Astrocyte of the hippocampus (primary cell): ENCODE measurements around the gene TMEM97.

Experiments used
- DNase-seq: peaks from one replicate; pipeline ENCODE4 v3.0.0; 2011; ENCODE audit warnings: low read depth, low spot score

TMEM97 gene

DNA sequence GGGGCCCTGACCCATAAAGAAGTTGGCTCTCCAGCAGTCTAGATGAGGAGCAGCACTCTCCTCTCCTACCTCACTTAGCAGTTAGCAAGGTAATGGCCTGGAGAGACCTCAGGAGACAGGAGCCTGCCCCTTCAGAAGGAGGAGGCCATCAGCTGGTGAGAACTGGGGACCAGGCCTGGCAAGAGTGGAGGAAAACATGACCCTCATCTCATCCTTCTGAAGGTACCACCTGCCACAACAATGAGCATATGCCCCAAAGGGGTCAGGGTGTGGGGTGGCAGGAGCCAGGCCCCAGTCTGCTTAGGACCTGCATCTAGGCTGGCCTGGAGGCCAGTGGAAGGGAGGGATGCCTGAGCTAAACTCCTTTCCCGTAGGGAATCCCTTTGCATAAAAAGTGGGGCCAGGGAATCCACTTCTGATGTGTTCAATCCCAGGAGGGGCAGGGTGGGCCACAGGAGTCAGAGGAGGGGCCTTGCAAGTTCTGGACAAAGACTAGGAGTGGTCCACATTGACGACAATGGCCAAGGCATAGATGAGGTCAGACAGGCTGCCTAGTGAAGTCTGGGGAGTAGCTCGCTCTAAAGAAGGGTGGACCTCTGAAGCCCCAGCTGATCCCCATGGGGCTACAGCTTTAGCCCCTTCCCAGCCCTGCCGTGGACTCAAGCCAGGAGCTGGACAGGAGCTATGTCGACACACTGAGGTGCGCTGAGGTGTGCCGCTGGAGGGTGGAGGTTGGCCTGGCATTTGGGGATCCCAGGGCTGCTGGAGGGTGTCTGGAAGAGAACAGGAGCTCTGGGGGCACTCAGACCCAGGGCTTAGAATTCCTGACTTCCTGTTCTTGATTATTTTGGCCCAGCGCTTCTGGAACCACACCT lies 45.0 kb downstream of the TMEM97 start:
- no peak for DNase-seq

DNA sequence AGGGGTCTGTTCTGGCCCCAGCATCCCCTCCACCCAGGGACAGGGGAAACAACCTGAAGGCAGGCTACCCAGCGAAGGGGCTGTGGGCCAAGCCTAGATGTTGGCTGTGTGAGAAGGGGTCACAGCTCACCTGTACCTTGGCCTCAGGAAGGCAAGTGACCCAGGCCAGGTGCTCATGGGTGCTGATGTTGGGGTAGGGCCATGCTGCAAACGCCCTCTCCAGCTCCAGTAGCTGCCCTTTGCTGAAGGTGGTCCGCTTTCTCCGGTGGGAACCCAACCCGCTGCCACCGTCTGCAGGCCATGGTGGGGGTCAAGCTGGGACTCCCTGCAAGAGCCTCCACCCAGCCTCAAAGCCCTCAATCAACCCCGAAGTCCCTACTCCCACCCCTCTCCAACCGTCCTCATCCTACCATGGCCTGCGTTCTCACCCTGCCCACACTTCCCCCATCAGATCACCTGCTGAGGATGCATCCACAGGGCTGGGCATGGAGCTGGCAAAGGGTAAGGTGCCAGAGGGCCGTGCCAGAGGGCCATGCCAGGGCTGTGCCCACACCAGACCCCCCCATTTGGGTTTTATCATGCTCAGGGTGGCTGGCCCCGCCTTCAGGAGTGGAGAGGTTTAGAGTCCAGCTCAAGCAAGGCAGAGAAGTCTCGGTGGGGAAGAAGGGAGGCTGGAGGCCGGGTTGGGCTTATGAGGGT lies 45.8 kb downstream of the TMEM97 start, which contains the start of gene SEBOX:
SEBOX (minus strand) TSS at position 535 of the 699 bp plus-strand sequence; CDS start at position 487, 48 bp downstream.
- no peak for DNase-seq

DNA sequence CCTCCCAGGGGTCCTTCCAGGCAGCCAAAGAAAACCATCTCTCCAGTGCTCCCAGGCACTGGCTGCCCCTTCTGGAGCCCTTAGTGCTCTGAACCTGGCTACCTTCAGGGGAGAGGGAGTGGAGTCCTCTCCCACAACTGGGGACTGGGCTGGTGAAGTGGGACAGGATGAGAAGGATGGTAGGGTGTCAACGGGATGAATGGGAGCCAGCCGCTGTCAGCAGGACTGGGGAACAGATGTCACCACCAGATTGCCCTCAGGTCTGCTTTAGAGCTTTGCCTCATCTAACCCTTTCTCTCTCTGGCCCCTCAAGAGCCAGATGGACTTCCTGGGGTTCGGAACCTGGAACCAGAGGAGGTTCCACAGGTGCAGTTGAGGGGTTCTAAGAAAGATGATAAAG lies 46.5 kb downstream of the TMEM97 start:
- DNase-seq = no peak

DNA sequence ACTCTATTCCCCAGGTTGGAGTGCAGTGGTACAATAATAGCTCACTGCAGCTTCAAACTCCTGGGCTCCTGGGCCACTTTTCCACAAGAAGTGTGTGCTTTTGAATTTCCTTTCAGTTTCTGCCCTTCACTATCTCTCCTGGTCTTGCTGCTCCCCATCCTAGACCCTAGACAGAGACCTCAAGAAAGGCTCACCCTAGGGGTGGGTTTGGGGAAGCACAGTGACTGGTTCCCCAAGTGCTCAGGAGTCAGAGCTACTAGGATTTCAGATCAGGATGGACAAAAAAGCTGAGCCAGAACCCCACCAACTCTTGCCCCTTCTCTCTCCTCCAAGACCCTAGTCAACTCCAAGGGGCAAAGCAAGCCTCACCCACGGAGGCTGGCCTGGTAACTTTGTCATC lies 47.6 kb downstream of the TMEM97 start:
- no peak for DNase-seq

DNA sequence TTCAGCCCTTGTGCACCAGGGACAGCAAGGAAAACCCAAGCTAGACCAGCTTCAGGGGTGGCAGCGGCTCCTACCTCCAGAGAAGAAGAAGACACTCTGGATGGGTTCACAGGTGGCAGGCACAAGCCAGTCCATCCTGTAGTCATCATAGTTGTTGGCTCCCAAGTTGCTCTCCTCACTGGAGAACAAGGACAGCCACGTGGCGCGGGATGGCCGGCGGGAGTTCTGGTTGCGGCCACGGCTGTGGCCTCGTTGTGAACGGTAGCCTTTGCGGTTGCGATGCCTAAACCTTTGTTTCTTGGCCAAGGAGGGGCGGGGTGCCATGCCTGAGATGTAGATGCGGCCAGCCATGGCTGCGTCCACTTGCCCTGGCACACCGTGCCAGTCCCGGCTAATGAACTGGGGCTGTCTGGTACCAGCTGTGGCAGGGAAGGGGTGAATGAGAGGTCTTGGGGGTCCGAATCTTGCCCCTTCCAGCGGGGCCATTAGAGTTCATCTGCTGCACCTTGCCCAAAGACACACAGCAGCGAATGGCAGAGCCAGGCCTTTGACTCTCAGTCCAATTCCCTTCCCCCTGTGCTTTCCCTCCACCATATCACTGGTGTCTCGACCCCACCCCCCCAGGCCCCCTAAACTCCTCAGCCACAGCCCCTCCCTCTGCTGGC lies 48.8 kb downstream of the TMEM97 start:
- DNase-seq = no peak

DNA sequence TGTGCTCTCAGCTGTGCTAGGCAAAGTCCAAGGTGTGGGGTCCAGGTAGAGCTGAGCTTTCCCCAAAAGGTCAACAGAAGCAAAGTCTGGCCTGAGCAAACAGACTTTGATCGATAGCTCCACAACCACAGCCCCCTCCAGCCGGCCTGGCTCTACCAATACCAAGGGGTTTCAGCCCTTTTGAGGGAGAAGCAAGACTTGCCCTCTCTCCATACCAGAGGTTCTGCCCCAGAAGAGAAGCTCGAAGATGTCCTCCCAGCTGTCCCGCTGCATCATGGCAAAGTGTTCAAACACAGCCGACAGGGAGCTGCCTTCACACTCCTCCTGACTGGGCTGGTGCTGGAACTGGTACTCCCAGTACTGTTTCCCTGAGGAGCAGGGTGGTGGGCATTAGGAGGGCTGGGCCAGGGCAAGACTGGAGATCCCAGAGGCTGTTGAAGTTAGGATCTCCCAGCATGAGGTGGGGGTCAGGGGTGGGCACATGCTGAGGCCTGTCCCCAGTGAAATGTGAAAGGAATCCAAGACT lies 49.4 kb downstream of the TMEM97 start:
- no peak for DNase-seq

DNA sequence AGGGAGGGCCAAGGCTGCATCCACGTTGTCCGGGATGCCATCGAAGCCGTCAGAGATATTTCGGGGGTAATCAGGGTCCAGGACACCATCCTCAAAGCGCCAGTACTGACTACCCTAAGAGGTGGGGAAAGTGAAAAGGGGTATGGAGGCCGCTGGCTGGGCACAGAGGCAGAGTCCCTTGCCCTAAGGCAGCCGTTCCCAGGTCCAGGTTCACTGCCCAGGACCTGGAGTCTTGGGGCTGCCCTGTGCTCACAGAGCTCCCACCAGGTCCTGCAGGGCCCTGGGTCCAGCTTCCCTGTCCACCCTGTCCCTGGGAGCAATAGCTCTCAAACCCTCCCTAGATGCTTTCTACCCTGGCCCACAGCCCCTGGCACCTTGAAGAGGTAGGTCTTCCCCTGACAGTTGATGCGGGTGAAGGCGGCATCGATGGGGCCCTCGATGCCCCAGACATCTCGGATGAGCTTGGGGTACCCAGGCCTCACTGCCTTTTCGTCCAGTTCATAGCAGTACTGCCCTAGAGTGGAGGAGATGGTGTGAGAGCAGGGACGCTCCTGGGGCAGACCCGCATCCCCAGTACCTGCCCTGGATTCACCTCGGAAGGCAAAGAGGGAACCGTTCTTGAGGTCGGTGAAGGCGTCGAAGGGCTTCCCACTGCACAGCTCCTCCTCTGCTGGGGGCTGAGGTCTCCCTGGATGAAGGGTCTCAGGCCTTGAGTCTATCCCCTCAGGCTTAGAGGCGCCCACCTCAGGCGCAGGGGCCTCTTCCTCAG lies 50.1 kb downstream of the TMEM97 start:
- DNase-seq = no peak

DNA sequence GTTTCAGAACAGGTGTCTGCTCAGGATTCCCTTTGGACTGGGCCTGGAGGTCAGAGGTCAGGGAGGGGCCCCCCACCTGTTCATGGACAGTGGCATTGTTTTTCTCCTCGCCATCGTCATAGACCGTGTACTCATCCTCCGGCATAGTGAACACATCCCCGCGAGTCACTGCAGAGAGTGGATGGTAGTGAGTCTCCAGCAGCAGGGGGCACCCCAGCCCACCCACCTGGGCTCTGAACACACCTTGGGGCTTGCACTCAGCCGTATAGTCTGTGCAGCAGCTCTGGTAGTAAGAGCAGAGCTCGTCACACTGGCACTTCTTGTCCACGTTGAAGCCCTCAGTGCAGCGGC lies 50.7 kb downstream of the TMEM97 start:
- no peak for DNase-seq

DNA sequence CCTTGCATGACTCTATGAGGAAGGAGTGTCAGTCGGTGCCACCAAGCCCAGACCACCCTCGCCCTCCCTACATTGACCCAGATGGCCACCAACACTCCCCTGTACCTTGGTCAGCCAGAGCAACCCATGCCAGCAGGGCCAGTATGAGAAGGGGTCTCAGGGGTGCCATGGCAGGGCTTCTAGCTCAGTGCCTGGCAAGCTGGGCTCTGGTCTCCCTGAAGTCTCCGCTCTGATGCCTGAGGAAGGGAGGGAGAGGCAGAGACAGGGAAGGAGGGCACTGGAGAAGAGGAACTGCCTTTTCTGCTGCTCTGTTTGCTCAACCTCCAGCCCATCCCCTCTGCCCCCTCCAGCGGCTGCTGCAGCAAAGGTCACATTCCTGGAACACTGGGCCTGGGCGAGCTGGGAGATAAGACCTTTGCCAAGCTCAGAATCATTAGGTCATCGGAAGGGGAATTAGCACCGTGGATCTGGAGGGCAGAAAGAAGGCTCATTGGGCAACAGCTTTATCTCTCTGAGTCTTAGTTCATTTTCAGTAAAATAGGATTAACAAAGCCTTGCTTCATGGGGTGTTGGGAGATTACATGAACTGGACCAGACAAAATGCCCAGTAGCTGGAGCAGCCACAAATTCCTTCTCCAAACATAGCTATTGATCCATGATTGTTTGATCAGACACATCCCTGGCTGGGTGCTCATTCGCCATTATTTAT lies 51.2 kb downstream of the TMEM97 start, which contains the start of gene VTN:
VTN (minus strand) TSS at position 273 of the 709 bp plus-strand sequence; CDS start at position 169, 104 bp downstream.
- DNase-seq = peak; percentile 28

DNA sequence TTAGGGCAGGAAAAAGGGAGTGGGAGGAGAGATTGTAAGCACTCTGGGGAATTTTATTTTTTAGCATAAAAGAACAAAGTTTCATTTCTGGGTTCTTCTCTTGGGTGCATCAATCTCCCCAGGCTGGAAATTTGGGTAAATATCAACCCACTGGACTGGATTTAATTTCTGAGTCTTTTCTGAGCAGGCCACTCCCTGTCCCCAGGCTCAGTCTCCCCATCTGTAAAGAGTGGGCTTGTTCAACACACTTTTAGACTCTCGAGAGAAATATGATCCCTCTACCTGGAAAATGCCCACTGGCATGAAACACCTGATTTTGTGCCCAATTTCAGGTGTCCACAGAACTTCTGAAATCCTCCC lies 51.7 kb downstream of the TMEM97 start:
- DNase-seq = no peak

DNA sequence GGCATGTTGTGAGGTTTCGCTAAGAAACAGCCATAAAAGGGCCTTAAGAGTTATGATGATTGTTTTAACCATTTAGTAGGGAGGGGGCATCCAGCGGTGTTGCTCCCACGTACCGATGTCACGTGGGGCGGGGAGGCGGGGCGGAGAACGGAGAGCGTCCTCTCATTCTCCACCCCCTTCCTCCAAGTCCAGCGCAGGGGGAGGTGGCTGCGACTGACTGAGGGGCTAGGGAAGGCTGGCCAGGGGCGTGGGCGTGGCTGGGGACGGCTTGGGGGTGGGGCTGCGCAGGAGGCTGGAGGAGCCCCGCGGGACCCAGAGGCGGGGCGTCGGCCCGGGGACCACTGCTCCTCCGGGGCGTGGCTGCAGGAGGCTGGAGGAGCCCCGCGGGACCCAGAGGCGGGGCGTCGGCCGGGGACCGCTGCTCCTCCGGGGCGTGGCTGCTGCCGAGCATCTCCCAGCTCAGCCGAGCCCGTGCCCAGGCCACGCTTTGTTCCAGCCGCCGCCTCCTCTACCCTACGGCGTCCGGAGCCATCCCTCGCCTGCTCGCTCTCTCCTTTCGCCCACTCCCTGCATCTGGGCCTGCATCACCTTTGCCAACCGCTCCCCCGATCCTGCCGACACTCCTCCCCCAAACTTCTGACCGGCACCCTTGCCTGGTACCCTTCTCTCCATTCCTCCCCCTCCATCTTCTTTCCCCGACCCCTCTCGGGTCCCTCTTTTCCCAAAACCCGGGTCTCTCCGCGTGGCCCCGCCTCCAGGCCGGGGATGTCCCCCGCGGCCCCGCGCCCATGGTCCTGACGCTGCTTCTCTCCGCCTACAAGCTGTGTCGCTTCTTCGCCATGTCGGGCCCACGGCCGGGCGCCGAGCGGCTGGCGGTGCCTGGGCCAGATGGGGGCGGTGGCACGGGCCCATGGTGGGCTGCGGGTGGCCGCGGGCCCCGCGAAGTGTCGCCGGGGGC lies 52.5 kb downstream of the TMEM97 start, which contains the start of gene SARM1:
SARM1 (plus strand) TSS at position 450 of the 958 bp plus-strand sequence; CDS start at position 789, 339 bp downstream.
- peak; percentile 96 for DNase-seq

DNA sequence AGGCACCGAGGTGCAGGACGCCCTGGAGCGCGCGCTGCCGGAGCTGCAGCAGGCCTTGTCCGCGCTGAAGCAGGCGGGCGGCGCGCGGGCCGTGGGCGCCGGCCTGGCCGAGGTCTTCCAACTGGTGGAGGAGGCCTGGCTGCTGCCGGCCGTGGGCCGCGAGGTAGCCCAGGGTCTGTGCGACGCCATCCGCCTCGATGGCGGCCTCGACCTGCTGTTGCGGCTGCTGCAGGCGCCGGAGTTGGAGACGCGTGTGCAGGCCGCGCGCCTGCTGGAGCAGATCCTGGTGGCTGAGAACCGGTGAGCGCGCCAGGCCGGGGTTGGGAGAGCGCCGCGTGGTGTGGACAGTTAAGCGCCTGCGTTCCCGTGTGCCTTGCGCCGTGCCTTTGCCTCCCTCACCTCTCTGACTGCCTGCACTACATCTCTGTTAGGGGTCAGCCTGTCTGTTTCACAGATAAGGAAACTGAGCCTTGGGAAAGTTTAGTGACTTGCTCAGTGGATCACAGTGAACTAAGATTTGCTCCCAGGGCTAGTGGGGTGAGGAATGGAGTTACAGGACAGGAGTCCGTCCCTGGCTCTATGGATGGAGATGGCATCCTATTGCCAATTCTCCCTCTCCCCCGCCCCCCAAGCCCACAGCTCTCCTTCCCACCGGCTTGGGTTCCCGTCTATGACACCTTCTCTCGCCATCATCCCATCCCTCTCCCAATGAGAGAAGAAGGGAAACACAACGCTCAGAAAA lies 53.4 kb downstream of the TMEM97 start:
- DNase-seq = peak; percentile 72

DNA sequence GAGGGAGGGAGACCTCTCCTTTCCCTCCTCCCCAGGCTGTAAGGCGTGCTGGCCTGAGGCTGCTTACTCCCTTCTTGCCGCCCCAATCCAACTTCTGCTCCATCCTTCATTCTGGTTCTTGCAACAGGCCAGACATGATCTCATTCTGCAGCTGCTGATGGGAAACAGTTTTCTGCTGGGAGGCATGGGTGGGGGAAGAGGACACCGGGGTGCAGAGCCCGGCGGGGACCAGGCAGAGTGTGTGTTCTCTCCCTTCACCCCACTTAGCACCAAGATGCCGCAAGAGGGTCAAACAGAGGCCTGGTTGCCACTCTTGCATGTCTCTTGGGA lies 53.9 kb downstream of the TMEM97 start:
- DNase-seq = no peak
